ENCODE measurements around the gene TMEM9.

- no peak for TF ChIP-seq MAX (IDR thresholded peaks at IDR 0.05)
- no peak for TF ChIP-seq FOXM1 (IDR thresholded peaks at IDR 0.05; ENCODE audit: borderline replicate concordance, low read depth)
- TF ChIP-seq ZBTB7A (IDR thresholded peaks at IDR 0.05; ENCODE audit: low read depth) = peak; percentile 76; the same call in 1 of the 2 replicates
- 0 out of 2 replicates have a peak, but pooled peaks have one; percentile 7 for TF ChIP-seq TAF1 (IDR thresholded peaks at IDR 0.05; ENCODE audit: low read depth)
- TF ChIP-seq REST (IDR thresholded peaks at IDR 0.05; ENCODE audit: low read depth) = no peak
- 0 out of 2 replicates have a peak, but pooled peaks have one; percentile 22 for TF ChIP-seq EP300 (IDR thresholded peaks at IDR 0.05; ENCODE audit: borderline replicate concordance)
- peak; percentile 100 for TF ChIP-seq CEBPB (IDR thresholded peaks at IDR 0.05)
- no peak for TF ChIP-seq USF1 (IDR thresholded peaks at IDR 0.05)
Measured at GRCh38 chr1:201154389-201155165, at the start of gene TMEM9.

Measured in Ishikawa (cell line).